H9 (cell line): ENCODE results near the gene ABCG2. TPM values are rescaled to one million over a fixed set of nuclear protein-coding genes. Genes with fewer than 3 reads are reported as not detected.

Experiments
- DNase-seq: peaks from one replicate; pipeline ENCODE4 v3.0.0-alpha.2; 2017
- H2AFZ ChIP-seq: one replicate; pipeline ENCODE4 v1.6.1; 2013; ENCODE audit warnings: mild to moderate bottlenecking, low read length, control low read depth, moderate library complexity
- H2AK5ac ChIP-seq: 2 replicates; pipeline ENCODE4 v1.6.1; 2013; ENCODE audit warnings: low read length, control low read depth, mixed read lengths; ENCODE audit not compliant: insufficient read length
- H2BK120ac ChIP-seq: one replicate; pipeline ENCODE4 v1.6.1; 2013; ENCODE audit warnings: low read depth, mild to moderate bottlenecking, low read length, control low read depth, inconsistent platforms; ENCODE audit not compliant: poor library complexity, severe bottlenecking
- H2BK12ac ChIP-seq: 2 replicates; pipeline ENCODE4 v1.6.1; 2013; ENCODE audit warnings: low read length, control low read depth, mixed read lengths, low read depth; ENCODE audit not compliant: insufficient read length
- H2BK15ac ChIP-seq: 2 replicates; pipeline ENCODE4 v1.6.1; 2013; ENCODE audit warnings: low read depth, low read length, control low read depth
- H2BK20ac ChIP-seq: one replicate; pipeline ENCODE4 v1.6.1; 2013; ENCODE audit warnings: low read depth, mild to moderate bottlenecking, low read length, control low read depth, inconsistent platforms; ENCODE audit not compliant: poor library complexity, severe bottlenecking
- H2BK5ac ChIP-seq: 2 replicates; pipeline ENCODE4 v1.6.1; 2013; ENCODE audit warnings: low read length, control low read depth, mixed read lengths; ENCODE audit not compliant: insufficient read length
- H3K14ac ChIP-seq: 2 replicates; pipeline ENCODE4 v1.6.1; 2013; ENCODE audit warnings: low read length, control low read depth; ENCODE audit not compliant: insufficient read depth
- H3K18ac ChIP-seq: 2 replicates; pipeline ENCODE4 v1.6.1; 2013; ENCODE audit warnings: low read depth, mild to moderate bottlenecking, mixed read lengths, low read length, control low read depth; ENCODE audit not compliant: insufficient read length
- H3K23ac ChIP-seq: 2 replicates; pipeline ENCODE4 v1.6.1; 2013; ENCODE audit warnings: low read length, control low read depth, mixed read lengths, low read depth; ENCODE audit not compliant: insufficient read length
- H3K23me2 ChIP-seq: 2 replicates; pipeline ENCODE4 v1.6.1; 2013; ENCODE audit warnings: low read depth, mild to moderate bottlenecking, mixed read lengths, low read length, control low read depth; ENCODE audit not compliant: insufficient read length, poor library complexity, severe bottlenecking
- H3K27ac ChIP-seq: 2 replicates; pipeline ENCODE4 v1.5.1; 2013; ENCODE audit warnings: low read length, control low read depth, mixed read lengths, low read depth; ENCODE audit not compliant: insufficient read length
- H3K27me3 ChIP-seq: 2 replicates; pipeline ENCODE4 v1.6.1; 2013; ENCODE audit warnings: low read length, control low read depth, inconsistent platforms; ENCODE audit not compliant: insufficient read depth
- H3K4ac ChIP-seq: 2 replicates; pipeline ENCODE4 v1.6.1; 2013; ENCODE audit warnings: low read depth, mild to moderate bottlenecking, control low read depth, inconsistent platforms, low read length, moderate library complexity
- H3K4me1 ChIP-seq: 2 replicates; pipeline ENCODE4 v1.6.1; 2013; ENCODE audit warnings: low read length, control low read depth, inconsistent platforms; ENCODE audit not compliant: insufficient read depth
- H3K4me2 ChIP-seq: 2 replicates; pipeline ENCODE4 v1.6.1; 2013; ENCODE audit warnings: low read length, control low read depth, mixed read lengths; ENCODE audit not compliant: insufficient read length, insufficient read depth
- H3K56ac ChIP-seq: 2 replicates; pipeline ENCODE4 v1.6.1; 2013; ENCODE audit warnings: low read depth, mild to moderate bottlenecking, mixed read lengths, low read length, control low read depth; ENCODE audit not compliant: insufficient read length
- H3K79me1 ChIP-seq: 2 replicates; pipeline ENCODE4 v1.6.1; 2013; ENCODE audit warnings: low read depth, mild to moderate bottlenecking, moderate library complexity, low read length, control low read depth, inconsistent platforms; ENCODE audit not compliant: insufficient read depth, poor library complexity, severe bottlenecking
- H3K79me2 ChIP-seq: 2 replicates; pipeline ENCODE4 v1.6.1; 2013; ENCODE audit warnings: low read length, control low read depth, inconsistent platforms; ENCODE audit not compliant: insufficient read depth
- H3K9ac ChIP-seq: 2 replicates; pipeline ENCODE4 v1.6.1; 2013; ENCODE audit warnings: low read length, control low read depth, mixed read lengths; ENCODE audit not compliant: insufficient read length; ENCODE audit errors: extremely low read depth
- H3K9me3 ChIP-seq: one replicate; pipeline ENCODE4 v1.6.1; 2013; ENCODE audit warnings: low read depth, low read length, inconsistent platforms; ENCODE audit not compliant: control insufficient read depth
- H3T11ph ChIP-seq: one replicate; pipeline ENCODE4 v1.6.1; 2013; ENCODE audit warnings: mild to moderate bottlenecking, low read length, control low read depth, inconsistent platforms
- H4K20me1 ChIP-seq: one replicate; pipeline ENCODE4 v1.6.1; 2013; ENCODE audit not compliant: control insufficient read depth, insufficient read length, insufficient read depth
- H4K5ac ChIP-seq: 2 replicates; pipeline ENCODE4 v1.6.1; 2013; ENCODE audit warnings: low read depth, mild to moderate bottlenecking, mixed read lengths, low read length, control low read depth; ENCODE audit not compliant: insufficient read length
- H4K8ac ChIP-seq: replicated peaks from 2 replicates; pipeline ENCODE4 v1.6.1; 2013; ENCODE audit warnings: low read length, control low read depth, mixed read lengths, low read depth; ENCODE audit not compliant: insufficient read length
- H4K91ac ChIP-seq: 2 replicates; pipeline ENCODE4 v1.6.1; 2013; ENCODE audit warnings: low read depth, mild to moderate bottlenecking, moderate library complexity, mixed read lengths, low read length, control low read depth; ENCODE audit not compliant: insufficient read length
- H3K27ac Mint-ChIP-seq, 3 experiments: 2 replicates in 2 of 3; 3 replicates in 1 of 3; pipeline ENCODE4 v1.8.0; 2020 to 2021; ENCODE audit warnings: mixed read lengths in 3 of 3, mild to moderate bottlenecking in 1 of 3, moderate library complexity in 1 of 3
- H3K27me3 Mint-ChIP-seq: 2 replicates; pipeline ENCODE4 v1.8.0; 2021; ENCODE audit warnings: low read depth, mild to moderate bottlenecking, moderate library complexity, mixed read lengths
- H3K36me3 Mint-ChIP-seq, 3 experiments: 2 replicates in 2 of 3; 3 replicates in 1 of 3; pipeline ENCODE4 v1.8.0; 2020 to 2021; ENCODE audit warnings: low read depth in 3 of 3, mixed read lengths in 3 of 3; ENCODE audit not compliant: insufficient read depth in 1 of 3
- H3K4me1 Mint-ChIP-seq, 2 experiments: 2 replicates each; pipeline ENCODE4 v1.8.0; 2020; ENCODE audit warnings: mixed read lengths in 2 of 2
- H3K4me3 Mint-ChIP-seq, 2 experiments: 2 replicates in 1 of 2; 3 replicates in 1 of 2; pipeline ENCODE4 v1.8.0; 2020 to 2021; ENCODE audit warnings: mild to moderate bottlenecking in 2 of 2, mixed read lengths in 2 of 2, moderate library complexity in 1 of 2
- H3K9me3 Mint-ChIP-seq, 2 experiments: 2 replicates in 1 of 2; 3 replicates in 1 of 2; pipeline ENCODE4 v1.8.0; 2020; ENCODE audit warnings: mild to moderate bottlenecking in 2 of 2, mixed read lengths in 2 of 2, moderate library complexity in 1 of 2
- CTCF ChIP-seq: fragments of 200-600 bp; sonication (generic); conservative IDR thresholded peaks from 3 replicates; pipeline ENCODE4 v1.8.0; 2021; ENCODE audit warnings: antibody characterized with exemption, mild to moderate bottlenecking
- WGBS: extraction: QIAGEN DNeasy Blood & Tissue Kit; methylation state at CpG from one replicate; pipeline ENCODE4 v1.1.7; 2013; ENCODE audit warnings: missing lambda C conversion rate, low lambda C conversion rate, mixed read lengths; ENCODE audit not compliant: insufficient read length; ENCODE audit errors: extremely low coverage; 5-methylcytosine and 5-hydroxymethylcytosine counted together
- total RNA-seq: library from RNA; stranded (reverse); gene quantifications from 2 replicates; pipeline ENCODE4 v1.2.1, GENCODE V29; 2021

The ABCG2 gene
- total RNA-seq, 1 experiment from 2014 or later: 1.5 TPM

GRCh38 chr4:88143504-88143903 lies 14.9 kb downstream of the ABCG2 start:
- Histone ChIP-seq H3K23ac (no peak overlapping the region), H3K27ac (no peak overlapping the region), H3K56ac (no peak overlapping the region), H3K4ac (no peak overlapping the region), H3K4me1 (peaks cover 2% of the 10 kb centered on the region; the same call in 1 of the 2 replicates), H3K79me2 (no peaks in the 10 kb centered on the region), H2AFZ (no peak overlapping the region), H3K4me2 (no peak overlapping the region), H4K5ac (no peak overlapping the region), H4K8ac (no peak overlapping the region), H3K18ac (no peak overlapping the region), H2BK20ac (no peak overlapping the region), H3K9me3 (no peaks in the 10 kb centered on the region), H2AK5ac (no peak overlapping the region), H3K9ac (no peak overlapping the region), H4K20me1 (no peaks in the 10 kb centered on the region), H4K91ac (no peak overlapping the region), H3K27me3 (no peaks in the 10 kb centered on the region), H2BK15ac (no peak overlapping the region), H2BK120ac (no peak overlapping the region), H2BK12ac (no peak overlapping the region), H2BK5ac (no peak overlapping the region), H3T11ph (no peak overlapping the region), H3K14ac (no peak overlapping the region), H3K79me1 (no peaks in the 10 kb centered on the region), H3K23me2 (no peaks in the 10 kb centered on the region)
- TF ChIP-seq CTCF: no peak
- Mint-ChIP-seq H3K9me3 (no peaks in the 10 kb centered on the region; a peak in 1 of 5 replicates), H3K4me3 (no peak overlapping the region), H3K4me1 (peaks cover 39 to 45% of the 10 kb centered on the region in 2 experiments), H3K27me3 (peaks cover 5% of the 10 kb centered on the region; the same call in 1 of the 2 replicates), H3K36me3 (no peaks in the 10 kb centered on the region), H3K27ac (no peak overlapping the region; a peak in 1 of 7 replicates)
- no peak for DNase-seq
- WGBS: no CpG with 5 or more reads among the region's 2 CpGs
